NT2/D1 (cell line): ENCODE measurements around the gene GPR62.

ENCODE experiments used
- SUZ12 ChIP-seq: IDR thresholded peaks from 2 replicates; pipeline ENCODE4 v1.6.1; 2011; ENCODE audit not compliant: insufficient read length, insufficient read depth; ENCODE audit errors: extremely low read depth
- YY1 ChIP-seq: IDR thresholded peaks from 2 replicates; pipeline ENCODE4 v1.6.1; 2011; ENCODE audit not compliant: insufficient read length, insufficient read depth
- ZNF274 ChIP-seq: IDR thresholded peaks from 2 replicates; pipeline ENCODE4 v1.6.1; 2011; ENCODE audit warnings: mild to moderate bottlenecking, low read depth, low read length

DNA sequence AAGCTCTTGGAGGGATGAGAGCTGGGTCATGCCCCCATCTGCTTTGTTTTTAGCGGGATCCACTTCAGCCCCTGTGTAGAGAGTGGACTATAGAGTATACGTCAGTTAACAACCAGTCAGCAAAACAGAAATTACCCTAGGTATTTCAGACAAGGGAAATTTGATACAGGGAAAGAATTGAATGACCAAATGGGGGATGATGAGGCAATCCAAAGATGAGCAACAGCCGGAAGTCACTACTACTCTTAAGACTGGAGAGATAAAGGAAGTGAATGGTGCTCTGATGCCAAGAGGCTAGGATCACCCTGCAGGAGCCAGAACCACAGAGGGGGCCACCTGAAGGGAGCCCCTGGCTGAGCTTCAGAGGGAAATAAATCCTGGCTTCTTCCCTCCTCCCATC, 1.7 kb upstream of the GPR62 start:
- TF ChIP-seq ZNF274: no peak
- no peak for TF ChIP-seq YY1
- no peak for TF ChIP-seq SUZ12
